T-helper 1 cell treated with Interleukin-12 subunit alpha and Interleukin-12 subunit beta and Interleukin-4 antibody, amounts not matched to agents 30 μg/mL and 1 μg/mL, for 36 hours (primary cell): Measurements from ENCODE around the gene C1orf159.

ENCODE experiments used
- H3K27ac Mint-ChIP-seq: one replicate; pipeline ENCODE4 v1.8.0; 2021; ENCODE audit warnings: mild to moderate bottlenecking, mixed read lengths
- H3K27me3 Mint-ChIP-seq: one replicate; pipeline ENCODE4 v1.8.0; 2021; ENCODE audit warnings: low read depth, mixed read lengths
- H3K36me3 Mint-ChIP-seq: one replicate; pipeline ENCODE4 v1.8.0; 2021; ENCODE audit warnings: low read depth, mixed read lengths
- H3K4me1 Mint-ChIP-seq: one replicate; pipeline ENCODE4 v1.8.0; 2021; ENCODE audit warnings: low read depth, mixed read lengths
- H3K4me3 Mint-ChIP-seq: one replicate; pipeline ENCODE4 v1.8.0; 2021; ENCODE audit warnings: mild to moderate bottlenecking, moderate library complexity, mixed read lengths
- H3K9me3 Mint-ChIP-seq: one replicate; pipeline ENCODE4 v1.8.0; 2021; ENCODE audit warnings: mixed read lengths

Gene C1orf159

GRCh38 chr1:1121611-1122077 lies 5.8 kb upstream of the C1orf159 start:
- Mint-ChIP-seq H3K9me3 (peaks cover 6% of the 10 kb centered on the region), H3K4me3 (no peak overlapping the region), H3K27me3 (peaks cover 8% of the 10 kb centered on the region), H3K27ac (no peak overlapping the region), H3K36me3 (no peaks in the 10 kb centered on the region), H3K4me1 (peaks cover 2% of the 10 kb centered on the region)

- Mint-ChIP-seq H3K27ac (no peak overlapping the region), H3K36me3 (no peaks in the 10 kb centered on the region), H3K9me3 (peaks cover 6% of the 10 kb centered on the region), H3K4me3 (no peak overlapping the region), H3K27me3 (peaks cover 8% of the 10 kb centered on the region), H3K4me1 (peaks cover 2% of the 10 kb centered on the region)
Measured at GRCh38 chr1:1120866-1121591, 5.1 kb upstream of the C1orf159 start.

GRCh38 chr1:1120096-1120495 lies 4.2 kb upstream of the C1orf159 start:
- Mint-ChIP-seq H3K36me3 (no peaks in the 10 kb centered on the region), H3K9me3 (peaks cover 6% of the 10 kb centered on the region), H3K4me3 (no peak overlapping the region), H3K4me1 (peaks cover 3% of the 10 kb centered on the region), H3K27ac (no peak overlapping the region), H3K27me3 (peaks cover 8% of the 10 kb centered on the region)

GRCh38 chr1:1119272-1119890 lies 3.5 kb upstream of the C1orf159 start:
- peaks cover 8% of the 10 kb centered on the region for H3K4me1 Mint-ChIP-seq
- H3K27ac Mint-ChIP-seq, result no peak overlapping the region
- H3K27me3 Mint-ChIP-seq, result peaks cover 8% of the 10 kb centered on the region
- no peaks in the 10 kb centered on the region for H3K36me3 Mint-ChIP-seq
- no peak overlapping the region for H3K4me3 Mint-ChIP-seq
- peaks cover 6% of the 10 kb centered on the region for H3K9me3 Mint-ChIP-seq

- H3K4me1 Mint-ChIP-seq, result peaks cover 9% of the 10 kb centered on the region
- no peak overlapping the region for H3K27ac Mint-ChIP-seq
- no peaks in the 10 kb centered on the region for H3K36me3 Mint-ChIP-seq
- H3K4me3 Mint-ChIP-seq, result no peak overlapping the region
- H3K27me3 Mint-ChIP-seq, result peaks cover 8% of the 10 kb centered on the region
- peaks cover 1% of the 10 kb centered on the region for H3K9me3 Mint-ChIP-seq
Measured at GRCh38 chr1:1118876-1119220, 3.0 kb upstream of the C1orf159 start.

- H3K4me1 Mint-ChIP-seq, result peaks cover 9% of the 10 kb centered on the region
- peaks cover 8% of the 10 kb centered on the region for H3K27me3 Mint-ChIP-seq
- H3K9me3 Mint-ChIP-seq, result peaks cover 4% of the 10 kb centered on the region
- H3K4me3 Mint-ChIP-seq, result no peak overlapping the region
- peaks cover 3% of the 10 kb centered on the region for H3K36me3 Mint-ChIP-seq
- H3K27ac Mint-ChIP-seq, result no peak overlapping the region
Measured at GRCh38 chr1:1118011-1118875, 2.4 kb upstream of the C1orf159 start.

- H3K27ac Mint-ChIP-seq, result no peak overlapping the region
- peak overlapping the region; percentile 34 for H3K4me3 Mint-ChIP-seq
- peaks cover 9% of the 10 kb centered on the region for H3K36me3 Mint-ChIP-seq
- peaks cover 8% of the 10 kb centered on the region for H3K4me1 Mint-ChIP-seq
- peaks cover 11% of the 10 kb centered on the region for H3K9me3 Mint-ChIP-seq
- peaks cover 8% of the 10 kb centered on the region for H3K27me3 Mint-ChIP-seq
Measured at GRCh38 chr1:1117469-1117831, 1.6 kb upstream of the C1orf159 start.

- no peak overlapping the region for H3K27ac Mint-ChIP-seq
- peaks cover 15% of the 10 kb centered on the region for H3K9me3 Mint-ChIP-seq
- peaks cover 14% of the 10 kb centered on the region for H3K36me3 Mint-ChIP-seq
- H3K4me1 Mint-ChIP-seq, result peaks cover 10% of the 10 kb centered on the region
- H3K27me3 Mint-ChIP-seq, result peaks cover 8% of the 10 kb centered on the region
- H3K4me3 Mint-ChIP-seq, result peak overlapping the region; percentile 54
Measured at GRCh38 chr1:1116701-1117468, 996 bp upstream of the C1orf159 start.

GRCh38 chr1:1115136-1115785 lies 628 bp downstream of the C1orf159 start:
- peak overlapping the region; percentile 47 for H3K27ac Mint-ChIP-seq
- H3K9me3 Mint-ChIP-seq, result peaks cover 15% of the 10 kb centered on the region
- H3K27me3 Mint-ChIP-seq, result peaks cover 8% of the 10 kb centered on the region
- peak overlapping the region; percentile 76 for H3K4me3 Mint-ChIP-seq
- peaks cover 16% of the 10 kb centered on the region for H3K36me3 Mint-ChIP-seq
- peaks cover 10% of the 10 kb centered on the region for H3K4me1 Mint-ChIP-seq

- Mint-ChIP-seq H3K27ac (no peak overlapping the region), H3K27me3 (peaks cover 7% of the 10 kb centered on the region), H3K9me3 (peaks cover 15% of the 10 kb centered on the region), H3K4me1 (peaks cover 10% of the 10 kb centered on the region), H3K4me3 (peak overlapping the region; percentile 76), H3K36me3 (peaks cover 16% of the 10 kb centered on the region)
Measured at GRCh38 chr1:1114431-1114830, 1.5 kb downstream of the C1orf159 start.

- no peak overlapping the region for H3K27ac Mint-ChIP-seq
- H3K36me3 Mint-ChIP-seq, result peaks cover 16% of the 10 kb centered on the region
- no peak overlapping the region for H3K4me3 Mint-ChIP-seq
- H3K4me1 Mint-ChIP-seq, result peaks cover 14% of the 10 kb centered on the region
- H3K27me3 Mint-ChIP-seq, result no peaks in the 10 kb centered on the region
- H3K9me3 Mint-ChIP-seq, result peaks cover 15% of the 10 kb centered on the region
Measured at GRCh38 chr1:1112237-1112985, 3.5 kb downstream of the C1orf159 start.

- Mint-ChIP-seq H3K36me3 (peaks cover 16% of the 10 kb centered on the region), H3K4me3 (no peak overlapping the region), H3K4me1 (peaks cover 14% of the 10 kb centered on the region), H3K27ac (no peak overlapping the region), H3K27me3 (no peaks in the 10 kb centered on the region), H3K9me3 (peaks cover 15% of the 10 kb centered on the region)
Measured at GRCh38 chr1:1111516-1112236, 4.2 kb downstream of the C1orf159 start.

- Mint-ChIP-seq H3K4me1 (peaks cover 14% of the 10 kb centered on the region), H3K36me3 (peaks cover 21% of the 10 kb centered on the region), H3K9me3 (peaks cover 15% of the 10 kb centered on the region), H3K27me3 (no peaks in the 10 kb centered on the region), H3K4me3 (no peak overlapping the region), H3K27ac (no peak overlapping the region)
Measured at GRCh38 chr1:1110561-1110971, 5.3 kb downstream of the C1orf159 start.
